CD4-positive, alpha-beta T cell treated with Interleukin-17A for 4 hours (primary cell): ENCODE measurements around the gene MPPED1.

Experiments
- DNase-seq: peaks from one replicate; pipeline ENCODE4 v3.0.0-alpha.2; 2020; ENCODE audit warnings: mixed read lengths

MPPED1 gene

DNA sequence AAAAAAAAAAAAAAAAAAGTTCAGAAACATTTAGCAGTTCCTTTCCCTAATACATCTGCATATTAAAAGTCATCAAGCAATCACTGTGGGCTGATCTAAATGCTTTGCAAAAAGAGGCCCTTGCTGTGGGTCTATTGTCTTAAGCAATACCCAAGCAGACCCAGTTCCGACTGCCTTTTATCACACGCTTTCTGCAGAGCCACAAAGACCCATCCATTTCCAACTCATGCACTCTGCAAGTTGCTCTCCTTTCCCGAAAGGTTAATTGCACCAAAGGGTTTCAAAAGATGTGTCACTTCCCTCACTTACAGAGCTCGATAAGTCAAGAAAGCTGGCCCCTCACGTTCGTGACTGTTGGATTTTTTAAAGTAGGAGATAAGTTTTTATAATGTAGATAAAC is 138.9 kb downstream of the MPPED1 start:
- no peak for DNase-seq

DNA sequence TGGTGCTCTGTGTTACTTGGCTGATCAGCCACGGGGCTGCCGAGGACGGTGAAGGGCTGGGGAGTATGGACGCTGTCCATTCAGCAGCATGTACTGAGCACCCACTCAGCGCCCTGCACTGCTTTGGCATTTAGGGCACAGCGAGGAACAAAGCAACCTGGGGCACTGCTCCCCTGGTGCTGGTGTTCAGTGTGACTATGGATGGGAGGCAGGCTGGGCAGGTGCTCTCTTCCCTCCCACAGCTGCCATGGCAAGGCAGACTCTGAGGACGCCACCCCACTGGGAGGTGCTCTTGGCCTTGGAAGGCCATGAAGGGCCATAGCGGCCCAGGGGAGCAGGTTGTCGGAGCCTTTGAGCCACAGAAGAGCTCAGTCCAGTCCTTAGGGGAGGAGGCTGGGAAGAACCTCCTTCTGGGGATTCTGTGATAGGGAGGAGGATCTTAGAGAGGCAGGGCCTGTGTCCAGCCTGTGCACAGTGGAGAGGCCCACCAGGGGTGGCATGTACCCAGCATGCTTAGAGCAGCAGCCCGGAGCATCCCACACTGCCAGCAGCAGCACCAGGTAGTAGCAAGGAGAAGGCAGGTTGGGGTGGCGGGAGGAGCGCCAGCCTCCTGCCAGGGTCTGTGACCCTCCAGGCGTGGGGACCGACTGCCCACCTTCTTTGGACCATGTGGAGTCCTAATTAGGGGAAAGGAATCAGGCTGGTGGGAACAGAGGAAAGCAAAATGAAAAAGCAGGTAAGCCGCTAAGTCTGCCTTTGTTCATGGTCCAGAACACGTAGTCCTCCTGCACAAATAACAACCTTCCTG is 141.8 kb downstream of the MPPED1 start:
- no peak for DNase-seq

DNA sequence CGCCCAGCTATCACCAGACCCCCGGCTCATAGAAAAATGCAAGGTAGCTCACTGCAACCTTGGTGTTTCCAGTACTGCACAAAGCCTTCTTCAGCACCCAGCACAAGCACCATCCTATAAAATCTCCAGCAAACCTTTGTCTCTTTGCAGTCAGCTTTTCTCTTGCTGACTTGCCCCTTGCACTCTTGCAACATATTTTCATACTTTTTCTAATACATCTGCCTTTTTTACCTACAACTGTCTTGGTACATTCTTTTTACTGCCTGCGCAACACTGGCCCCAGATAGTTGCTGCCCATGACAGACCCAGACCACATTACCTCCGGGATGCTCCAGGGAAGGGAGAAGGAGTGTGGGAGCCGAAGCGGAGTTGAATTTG is 142.4 kb downstream of the MPPED1 start:
- no peak for DNase-seq

DNA sequence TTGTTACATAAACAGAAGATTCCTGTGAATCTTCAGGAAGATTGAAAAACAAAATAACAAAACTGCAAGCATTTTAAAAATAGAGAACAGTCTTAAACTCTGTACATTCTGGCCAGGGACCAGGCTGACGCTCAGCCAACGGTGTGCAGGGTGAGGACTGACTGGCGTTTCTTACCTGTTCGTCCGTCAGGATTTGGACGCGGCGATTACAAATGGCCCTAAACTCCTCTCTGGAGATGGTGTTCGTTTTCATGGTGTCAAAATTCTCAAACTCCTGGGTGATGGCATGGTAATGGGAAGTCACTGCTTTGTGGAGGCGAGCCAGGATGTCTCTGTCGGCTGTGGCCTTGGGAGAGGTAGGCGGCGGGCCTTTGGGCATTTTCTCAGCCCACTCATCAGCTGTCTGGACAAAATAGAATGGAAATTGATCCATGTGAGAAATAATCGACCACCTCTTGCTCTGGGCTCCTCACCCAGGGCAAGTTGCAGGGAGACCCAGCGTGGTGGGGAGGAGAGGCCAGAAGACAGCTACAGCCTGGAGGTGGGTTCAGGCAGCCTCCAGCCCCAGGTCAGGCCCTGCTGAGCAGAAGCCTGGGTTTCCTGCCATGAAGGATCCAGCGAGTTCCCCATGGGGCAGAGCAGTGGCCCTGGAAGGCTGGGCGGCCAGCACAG is 143.0 kb downstream of the MPPED1 start:
- DNase-seq, result no peak

DNA sequence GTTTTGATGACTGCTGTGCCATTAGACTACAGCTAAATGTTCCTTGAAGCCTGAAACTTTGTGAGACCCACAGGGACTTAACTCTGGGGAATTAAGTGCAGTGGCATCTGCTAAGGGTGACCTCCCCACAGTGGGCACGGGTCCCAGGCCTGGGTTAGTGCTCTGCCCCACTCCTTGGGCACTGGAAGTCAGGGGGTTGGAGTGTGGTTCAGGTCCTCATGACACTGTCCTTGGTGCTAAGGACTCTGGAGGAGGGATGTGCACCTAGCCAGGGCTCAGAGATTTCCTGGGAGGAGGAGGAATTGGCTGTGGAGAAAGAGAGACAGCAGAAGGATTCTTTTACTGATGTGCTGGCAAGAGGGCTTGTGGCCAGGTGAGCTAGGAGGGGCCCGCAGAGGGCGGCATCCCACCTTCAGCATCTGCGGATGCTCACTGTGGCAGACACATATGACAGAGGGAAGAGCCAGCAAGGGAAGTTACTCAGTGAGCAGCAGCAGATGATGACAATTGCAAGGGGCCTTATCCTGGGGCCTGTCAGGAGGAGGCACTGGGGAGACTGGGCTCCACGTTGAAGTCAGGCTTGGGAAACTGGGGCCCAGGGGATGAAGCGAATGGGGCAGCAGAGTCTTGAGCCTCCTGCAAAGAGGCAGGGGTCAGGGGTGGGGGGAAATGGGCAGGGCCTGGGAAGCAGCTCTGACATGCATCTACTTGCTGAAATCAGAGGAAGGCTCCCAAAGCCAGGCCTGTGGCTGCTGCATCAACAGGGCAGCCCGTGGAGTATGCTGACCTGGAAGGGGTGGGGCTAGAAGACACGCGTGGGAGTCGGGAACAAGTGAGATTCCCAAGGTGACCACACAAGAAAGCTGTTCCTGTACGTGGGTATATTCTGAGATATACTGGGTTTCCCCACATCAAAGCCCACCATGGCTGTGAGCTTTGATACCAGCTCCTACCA is 144.0 kb downstream of the MPPED1 start:
- no peak for DNase-seq
